HepG2 (cell line): ENCODE data around the gene AMBRA1. TPM values are rescaled to one million over a fixed set of nuclear protein-coding genes. Genes with fewer than 3 reads are reported as not detected.

Source experiments
- ADNP ChIP-seq: sonication (generic); formaldehyde crosslinking; IDR thresholded peaks from 2 replicates; pipeline ENCODE4 v1.4.0; 2020; ENCODE audit warnings: missing genetic modification reagents
- ATF7 ChIP-seq, 2 experiments: fragments of 450-650 bp in 1 of 2; sonication (generic) in 1 of 2; formaldehyde crosslinking in 1 of 2; IDR thresholded peaks; 2 replicates each; pipeline versions ENCODE4 v1.4.0 to v1.6.1; 2016 to 2020; ENCODE audit warnings: antibody characterized with exemption in 1 of 2, mild to moderate bottlenecking in 1 of 2, missing genetic modification reagents in 1 of 2
- CC2D1A ChIP-seq: sonication (generic); formaldehyde crosslinking; IDR thresholded peaks from 2 replicates; pipeline ENCODE4 v1.8.1; 2023; ENCODE audit warnings: mild to moderate bottlenecking, missing genetic modification reagents
- GABPA ChIP-seq, 2 experiments: IDR thresholded peaks; 2 replicates each; pipeline ENCODE4 v1.6.1; 2011 to 2016; ENCODE audit warnings: low read depth in 2 of 2, low read length in 1 of 2, missing biosample characterization in 1 of 2, missing genetic modification characterization in 1 of 2
- HES4 ChIP-seq: sonication (generic); formaldehyde crosslinking; IDR thresholded peaks from 2 replicates; pipeline ENCODE4 v1.9.0; 2021; ENCODE audit warnings: mild to moderate bottlenecking, missing genetic modification reagents, borderline replicate concordance
- HOXA7 ChIP-seq: sonication (generic); formaldehyde crosslinking; IDR thresholded peaks from 2 replicates; pipeline ENCODE4 v1.8.1; 2022; ENCODE audit warnings: mild to moderate bottlenecking, missing genetic modification reagents, moderate library complexity
- KAT7 ChIP-seq: IDR thresholded peaks from 2 replicates; pipeline ENCODE4 v1.6.1; 2018; ENCODE audit warnings: borderline replicate concordance, missing compliant biosample characterization
- SP4 ChIP-seq: sonication (generic); formaldehyde crosslinking; IDR thresholded peaks from 2 replicates; pipeline ENCODE4 v1.8.1; 2023; ENCODE audit warnings: mild to moderate bottlenecking, missing genetic modification reagents
- ZMAT3 ChIP-seq: sonication (generic); formaldehyde crosslinking; conservative IDR thresholded peaks from 2 replicates; pipeline ENCODE4 v1.7.0; 2021; ENCODE audit warnings: missing genetic modification reagents
- ZNF431 ChIP-seq: sonication (generic); formaldehyde crosslinking; IDR thresholded peaks from 2 replicates; pipeline ENCODE4 v1.9.0; 2022; ENCODE audit warnings: missing genetic modification reagents, low read depth, mild to moderate bottlenecking, borderline replicate concordance
- ZNF446 ChIP-seq: sonication (generic); formaldehyde crosslinking; IDR thresholded peaks from 2 replicates; pipeline ENCODE4 v1.5.0; 2020; ENCODE audit warnings: mild to moderate bottlenecking, missing genetic modification reagents
- ZNF558 ChIP-seq: sonication (generic); formaldehyde crosslinking; IDR thresholded peaks from 2 replicates; pipeline ENCODE4 v1.9.0; 2022; ENCODE audit warnings: mild to moderate bottlenecking, missing genetic modification reagents, borderline replicate concordance
- ZNF879 ChIP-seq: sonication (generic); formaldehyde crosslinking; IDR thresholded peaks from 2 replicates; pipeline ENCODE4 v1.8.1; 2023; ENCODE audit warnings: missing genetic modification reagents
- ZSCAN20 ChIP-seq: sonication (generic); formaldehyde crosslinking; IDR thresholded peaks from 2 replicates; pipeline ENCODE4 v1.4.0; 2020; ENCODE audit warnings: missing genetic modification reagents, mild to moderate bottlenecking, borderline replicate concordance
- polyA plus RNA-seq, 8 experiments: library from polyadenylated mRNA; depleted of rRNA in 3 of 8; stranded (reverse) in 7 of 8; unstranded in 1 of 8; fragments of >200 nt; fragmentation: Illumina TruSeq in 4 of 8; extraction: Trizol in 4 of 8; gene quantifications; 2 replicates each; pipeline versions ENCODE4 v1.2.1 to v1.2.3, GENCODE V29; 2011 to 2016; ENCODE audit warnings: low read depth in 4 of 8, missing spikeins in 1 of 8, mixed read lengths in 1 of 8; ENCODE audit not compliant: insufficient read depth in 1 of 8
- total RNA-seq, 5 experiments: library from RNA; depleted of rRNA; stranded (reverse); fragments of >200 nt; fragmentation: Illumina TruSeq; extraction: Trizol; gene quantifications; 2 replicates each; pipeline ENCODE4 v1.2.3, GENCODE V29; 2016; ENCODE audit warnings: low read depth in 1 of 5
- TF ChIP-seq, protein P1 (sequence below): IDR thresholded peaks from 2 replicates; pipeline ENCODE4 v1.6.1; 2016; ENCODE audit warnings: missing compliant biosample characterization, missing genetic modification reagents, borderline replicate concordance
- TF ChIP-seq, protein P2 (sequence below): sonication (generic); formaldehyde crosslinking; conservative IDR thresholded peaks from 2 replicates; pipeline ENCODE4 v1.8.1; 2023; ENCODE audit warnings: missing genetic modification reagents
- TF ChIP-seq, protein P3 (sequence below): sonication (generic); formaldehyde crosslinking; conservative IDR thresholded peaks from 2 replicates; pipeline ENCODE4 v1.4.0; 2020; ENCODE audit warnings: missing genetic modification reagents

The AMBRA1 gene
- total and polyA plus RNA-seq, 2 of the 13 experiments (the other 11 are each of a cell fraction or from before 2014, with no cell fraction given) = 15.7 to 26.0 TPM

DNA sequence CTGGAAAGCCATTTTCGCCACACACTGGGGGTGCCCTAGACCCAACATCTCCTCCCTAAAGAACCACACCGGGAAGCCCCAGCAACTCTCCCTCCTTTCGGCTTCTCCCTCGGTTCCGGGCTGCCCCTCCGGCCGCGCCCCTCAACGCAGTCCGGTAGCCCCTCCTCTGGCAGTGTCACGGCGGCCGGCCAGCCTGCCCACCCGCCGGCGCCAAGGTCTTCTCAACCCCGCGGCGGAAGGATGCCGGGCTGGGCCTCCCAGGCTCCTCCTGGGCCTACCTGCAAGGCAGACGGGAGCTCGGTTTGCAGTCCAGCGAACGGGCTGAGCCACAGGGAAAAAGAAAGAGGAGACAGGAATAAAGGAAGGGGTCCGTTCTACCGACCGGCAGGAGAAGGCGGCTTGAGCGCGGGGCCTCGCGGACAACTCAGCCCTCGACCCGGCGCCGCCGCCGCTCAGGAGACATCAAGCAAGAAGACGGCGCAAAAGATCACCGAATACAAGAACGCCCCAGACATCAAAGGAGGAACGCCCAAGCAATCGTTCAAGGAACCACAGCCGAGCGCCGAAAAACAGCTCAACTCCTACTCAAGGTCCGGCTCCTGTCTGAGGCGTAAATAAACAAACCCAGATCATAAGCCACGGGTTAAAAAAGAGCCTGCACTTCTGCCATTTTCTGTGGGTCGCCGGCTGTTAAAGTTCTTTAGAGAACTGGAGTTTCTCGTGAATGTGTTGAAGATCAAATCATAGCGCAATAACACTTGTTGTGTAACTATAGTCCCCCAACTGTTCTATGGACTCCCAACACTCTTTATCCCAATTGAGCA lies at the start of gene AMBRA1 (continued):
- TF ChIP-seq, protein P1, sequence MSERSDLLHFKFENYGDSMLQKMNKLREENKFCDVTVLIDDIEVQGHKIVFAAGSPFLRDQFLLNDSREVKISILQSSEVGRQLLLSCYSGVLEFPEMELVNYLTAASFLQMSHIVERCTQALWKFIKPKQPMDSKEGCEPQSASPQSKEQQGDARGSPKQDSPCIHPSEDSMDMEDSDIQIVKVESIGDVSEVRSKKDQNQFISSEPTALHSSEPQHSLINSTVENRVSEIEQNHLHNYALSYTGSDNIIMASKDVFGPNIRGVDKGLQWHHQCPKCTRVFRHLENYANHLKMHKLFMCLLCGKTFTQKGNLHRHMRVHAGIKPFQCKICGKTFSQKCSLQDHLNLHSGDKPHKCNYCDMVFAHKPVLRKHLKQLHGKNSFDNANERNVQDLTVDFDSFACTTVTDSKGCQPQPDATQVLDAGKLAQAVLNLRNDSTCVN (CRISPR knock-in tag) = peak; percentile 42; the same call in 1 of the 2 replicates
- no peak for TF ChIP-seq HES4
- TF ChIP-seq CC2D1A (CRISPR knock-in tag) = no peak
- no peak for TF ChIP-seq HOXA7
- TF ChIP-seq ATF7 (IDR thresholded peaks at IDR 0.05) = no peak
- no peak for TF ChIP-seq ATF7 (CRISPR knock-in tag; IDR thresholded peaks at IDR 0.05)
- no peak for TF ChIP-seq ADNP (CRISPR knock-in tag)
- TF ChIP-seq SP4 = no peak; the same call in 1 of the 2 replicates
- TF ChIP-seq, protein P2, sequence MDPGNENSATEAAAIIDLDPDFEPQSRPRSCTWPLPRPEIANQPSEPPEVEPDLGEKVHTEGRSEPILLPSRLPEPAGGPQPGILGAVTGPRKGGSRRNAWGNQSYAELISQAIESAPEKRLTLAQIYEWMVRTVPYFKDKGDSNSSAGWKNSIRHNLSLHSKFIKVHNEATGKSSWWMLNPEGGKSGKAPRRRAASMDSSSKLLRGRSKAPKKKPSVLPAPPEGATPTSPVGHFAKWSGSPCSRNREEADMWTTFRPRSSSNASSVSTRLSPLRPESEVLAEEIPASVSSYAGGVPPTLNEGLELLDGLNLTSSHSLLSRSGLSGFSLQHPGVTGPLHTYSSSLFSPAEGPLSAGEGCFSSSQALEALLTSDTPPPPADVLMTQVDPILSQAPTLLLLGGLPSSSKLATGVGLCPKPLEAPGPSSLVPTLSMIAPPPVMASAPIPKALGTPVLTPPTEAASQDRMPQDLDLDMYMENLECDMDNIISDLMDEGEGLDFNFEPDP (CRISPR knock-in tag) = no peak
- no peak; the same call in 1 of the 2 replicates for TF ChIP-seq ZNF558 (CRISPR knock-in tag)
- TF ChIP-seq ZMAT3 = peak; percentile 89
- peak; percentile 77; the same call in 1 of the 2 replicates for TF ChIP-seq ZNF879 (CRISPR knock-in tag)
- TF ChIP-seq, protein P3, sequence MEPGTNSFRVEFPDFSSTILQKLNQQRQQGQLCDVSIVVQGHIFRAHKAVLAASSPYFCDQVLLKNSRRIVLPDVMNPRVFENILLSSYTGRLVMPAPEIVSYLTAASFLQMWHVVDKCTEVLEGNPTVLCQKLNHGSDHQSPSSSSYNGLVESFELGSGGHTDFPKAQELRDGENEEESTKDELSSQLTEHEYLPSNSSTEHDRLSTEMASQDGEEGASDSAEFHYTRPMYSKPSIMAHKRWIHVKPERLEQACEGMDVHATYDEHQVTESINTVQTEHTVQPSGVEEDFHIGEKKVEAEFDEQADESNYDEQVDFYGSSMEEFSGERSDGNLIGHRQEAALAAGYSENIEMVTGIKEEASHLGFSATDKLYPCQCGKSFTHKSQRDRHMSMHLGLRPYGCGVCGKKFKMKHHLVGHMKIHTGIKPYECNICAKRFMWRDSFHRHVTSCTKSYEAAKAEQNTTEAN = 0 out of 2 replicates have a peak, but pooled peaks have one; percentile 53
- TF ChIP-seq ZNF431 = 0 out of 2 replicates have a peak, but pooled peaks have one; percentile 34
- TF ChIP-seq ZNF446 (CRISPR knock-in tag) = no peak
- TF ChIP-seq ZSCAN20 (CRISPR knock-in tag) = no peak
- peak; percentile 79; the same call in 1 of the 2 replicates for TF ChIP-seq KAT7 (CRISPR knock-in tag)
- TF ChIP-seq GABPA (IDR thresholded peaks at IDR 0.05; ENCODE audit: low read depth, low read length) = no peak
- TF ChIP-seq GABPA (CRISPR knock-in tag; IDR thresholded peaks at IDR 0.05; ENCODE audit: low read depth) = peak; percentile 66
